ENCODE measurements around the gene RASSF1.

DNA sequence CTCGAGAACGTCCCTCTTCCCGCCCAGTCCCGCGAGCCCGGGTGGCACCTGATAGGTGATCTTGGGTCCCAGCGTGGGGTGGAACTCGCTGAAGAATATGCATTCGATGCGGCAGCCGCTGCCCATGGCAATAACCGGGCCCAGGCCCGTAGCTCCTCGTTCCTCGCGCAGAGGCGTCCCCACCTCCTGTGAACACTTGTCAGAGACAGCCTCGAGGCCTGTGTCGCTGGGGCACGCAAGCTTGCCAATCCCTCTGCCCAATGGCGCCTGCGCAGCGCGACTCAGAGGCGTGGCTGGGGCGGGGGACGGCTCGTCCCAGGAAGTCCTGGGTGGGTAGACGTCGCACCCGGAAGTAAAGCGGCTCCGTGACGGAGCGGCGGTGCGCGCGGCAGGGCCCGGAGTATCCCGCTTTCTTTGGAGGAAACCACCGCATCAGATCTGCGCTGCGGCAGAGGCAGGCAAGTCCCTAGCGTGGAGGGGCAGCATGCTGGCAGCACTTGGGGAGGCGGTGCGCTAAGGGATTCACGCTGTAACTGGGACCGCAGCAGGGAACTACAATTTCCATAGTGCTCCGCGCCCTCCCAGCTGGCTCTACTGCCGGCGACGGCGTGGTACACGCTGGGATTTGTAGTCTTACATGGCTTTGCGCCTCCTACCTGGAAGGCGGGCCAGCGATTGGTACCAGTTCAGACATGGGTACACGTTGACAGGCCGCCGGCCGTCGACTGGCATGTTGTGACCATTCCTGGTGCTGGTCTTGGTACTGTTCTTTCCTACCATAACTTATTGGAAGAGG lies 10.1 kb upstream of the RASSF1 start, which contains the start of the genes CYB561D2 and NPRL2:
- TF ChIP-seq RCOR1 (IDR thresholded peaks at IDR 0.05; ENCODE audit: low read depth, low read length): no peak
- no peak for TF ChIP-seq REST (IDR thresholded peaks at IDR 0.05)
- no peak for TF ChIP-seq CEBPB (IDR thresholded peaks at IDR 0.05)
- TF ChIP-seq CTCF (IDR thresholded peaks at IDR 0.05): no peak
- TF ChIP-seq RNF2 (IDR thresholded peaks at IDR 0.05; ENCODE audit: borderline replicate concordance, low read depth): no peak
- no peak for TF ChIP-seq BHLHE40 (IDR thresholded peaks at IDR 0.05; ENCODE audit: low read depth, low read length)
- no peak for TF ChIP-seq ZC3H11A (IDR thresholded peaks at IDR 0.05)
- no peak for TF ChIP-seq MAFK (IDR thresholded peaks at IDR 0.05; ENCODE audit: partially characterized antibody)
- no peak for TF ChIP-seq ZFP36 (IDR thresholded peaks at IDR 0.05; ENCODE audit: borderline replicate concordance, partially characterized antibody)
- TF ChIP-seq EP300 (IDR thresholded peaks at IDR 0.05): no peak
- TF ChIP-seq HMGXB4 (CRISPR knock-in tag; IDR thresholded peaks at IDR 0.05; ENCODE audit: borderline replicate concordance): no peak
